ENCODE data around the gene ABL1.
"Not testable (repeated sequence)": the region's sequence is repeated elsewhere in the genome, so short reads cannot be mapped to it uniquely, and the experiment has no call there.

The ABL1 gene

DNA sequence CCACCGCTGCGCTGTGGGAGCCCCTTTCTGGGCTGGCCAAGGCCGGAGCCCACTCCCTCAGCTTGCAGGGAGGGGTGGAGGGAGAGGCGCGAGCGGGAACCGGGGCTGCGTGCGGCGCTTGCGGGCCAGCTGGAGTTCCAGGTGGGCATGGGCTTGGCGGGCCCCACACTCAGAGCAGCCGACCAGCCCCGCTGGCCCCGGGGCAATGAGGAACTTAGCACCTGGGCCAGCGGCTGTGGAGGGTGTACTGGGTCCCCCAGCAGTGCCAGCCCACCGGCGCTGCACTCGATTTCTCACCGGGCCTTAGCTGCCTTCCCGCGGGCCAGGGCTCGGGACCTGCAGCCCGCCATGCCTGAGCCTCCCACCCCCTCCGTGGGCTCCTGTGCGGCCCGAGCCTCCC lies 75.0 kb downstream of the ABL1 start:
- not testable (repeated sequence) for H3K27me3 Mint-ChIP-seq; H3K4me1 Mint-ChIP-seq; H3K9me3 Mint-ChIP-seq; DNase-seq (ENCODE audit: low spot score in 2 of 2); ATAC-seq (ENCODE audit: low read depth); H3K27ac Mint-ChIP-seq; H3K4me3 Mint-ChIP-seq; H3K36me3 Mint-ChIP-seq

DNA sequence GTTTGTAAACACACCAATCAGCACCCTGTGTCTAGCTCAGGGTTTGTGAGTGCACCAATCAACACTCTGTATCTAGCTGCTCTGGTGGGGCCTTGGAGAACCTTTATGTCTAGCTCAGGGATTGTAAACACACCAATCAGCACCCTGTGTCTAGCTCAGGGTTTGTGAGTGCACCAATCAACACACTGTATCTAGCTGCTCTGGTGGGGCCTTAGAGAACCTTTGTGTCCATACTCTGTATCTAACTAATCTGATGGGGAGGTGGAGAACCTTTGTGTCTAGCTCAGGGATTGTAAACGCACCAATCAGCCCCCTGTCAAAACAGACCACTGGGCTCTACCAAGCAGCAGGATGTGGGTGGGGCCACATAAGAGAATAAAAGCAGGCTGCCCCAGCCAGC lies 75.6 kb downstream of the ABL1 start:
- DNase-seq (ENCODE audit: low spot score in 2 of 2); H3K27me3 Mint-ChIP-seq; H3K4me3 Mint-ChIP-seq; H3K4me1 Mint-ChIP-seq; H3K36me3 Mint-ChIP-seq; ATAC-seq (ENCODE audit: low read depth); H3K27ac Mint-ChIP-seq; H3K9me3 Mint-ChIP-seq: not testable (repeated sequence)

DNA sequence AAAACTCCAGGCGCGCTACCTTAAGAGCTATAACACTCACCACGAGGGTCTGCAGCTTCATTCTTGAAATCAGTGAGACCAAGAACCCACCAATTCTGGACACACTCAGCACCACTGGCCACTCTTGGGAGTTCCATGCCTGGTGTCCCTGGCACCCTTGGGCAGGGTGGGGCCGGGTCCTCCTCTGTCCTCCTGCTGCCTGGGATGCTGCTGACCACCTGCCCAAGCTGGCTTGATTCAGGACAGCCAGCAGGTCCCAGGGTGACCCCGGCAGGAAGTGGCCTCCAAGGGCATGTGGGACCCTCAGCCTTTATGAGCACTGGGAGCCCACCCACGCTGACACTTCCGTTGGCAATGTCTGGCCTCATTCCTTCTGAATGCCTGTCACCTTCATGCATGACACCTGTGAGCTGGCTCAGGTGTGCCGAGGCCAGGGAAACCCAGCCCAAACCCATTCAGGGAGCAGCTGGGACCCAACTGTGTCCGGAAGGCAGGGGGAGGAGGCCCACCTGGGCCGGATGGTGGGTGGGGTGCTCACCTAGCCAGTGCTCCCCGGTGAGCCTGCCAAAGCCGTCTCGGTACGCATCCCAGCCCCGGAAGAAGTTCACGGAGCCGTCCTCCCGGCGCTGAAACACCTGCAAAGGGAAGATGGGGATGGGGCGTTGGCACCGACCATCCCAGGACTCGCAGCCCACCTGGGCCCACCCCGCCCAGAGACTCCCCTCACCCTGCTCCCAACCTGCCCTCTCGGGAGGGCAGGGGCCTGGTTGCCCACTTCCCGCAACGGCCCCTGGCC lies 76.4 kb downstream of the ABL1 start:
- no peaks in the 10 kb centered on the region for H3K36me3 Mint-ChIP-seq
- no peak overlapping the region for H3K4me3 Mint-ChIP-seq
- DNase-seq (ENCODE audit: low spot score in 2 of 2) (no peak), ATAC-seq (ENCODE audit: low read depth) (no peak)
- no peaks in the 10 kb centered on the region for H3K9me3 Mint-ChIP-seq
- no peaks in the 10 kb centered on the region for H3K4me1 Mint-ChIP-seq
- no peak overlapping the region for H3K27ac Mint-ChIP-seq
- H3K27me3 Mint-ChIP-seq: peaks cover 5% of the 10 kb centered on the region

DNA sequence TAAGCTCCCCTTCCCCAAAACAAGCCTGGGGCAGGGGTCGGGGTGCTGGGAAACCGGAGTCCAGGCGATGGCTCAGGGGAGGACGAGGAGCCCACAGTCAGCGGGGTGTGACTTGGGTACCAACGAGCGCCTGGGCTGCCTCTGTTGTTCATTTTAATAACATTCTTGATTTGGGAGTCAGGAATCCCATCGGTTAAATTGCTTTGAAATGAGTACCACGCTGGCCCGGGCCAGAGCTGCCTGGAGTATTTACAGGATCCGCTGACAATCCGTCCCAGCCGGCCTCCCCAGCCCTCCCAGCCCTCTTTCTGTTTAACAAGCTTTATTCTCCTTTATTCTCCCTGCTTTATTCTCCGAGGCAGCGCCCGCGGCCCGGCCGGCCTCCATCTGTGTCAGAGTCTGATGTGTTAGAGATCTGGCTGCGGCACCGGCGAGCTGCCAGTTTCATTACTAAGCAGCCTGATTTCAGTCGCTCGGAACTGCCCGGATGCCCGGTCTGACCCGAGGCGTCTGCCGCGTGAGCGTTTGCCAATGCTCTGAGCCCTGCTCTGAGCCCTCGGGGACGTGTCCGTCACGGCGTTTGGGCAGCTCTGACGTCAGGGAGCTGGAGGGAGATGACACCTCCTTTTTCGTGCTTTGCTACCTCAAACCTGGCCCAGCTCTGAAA lies 78.0 kb downstream of the ABL1 start:
- H3K27ac Mint-ChIP-seq: no peak overlapping the region
- H3K9me3 Mint-ChIP-seq: no peaks in the 10 kb centered on the region
- no peak overlapping the region for H3K4me3 Mint-ChIP-seq
- peaks cover 5% of the 10 kb centered on the region for H3K27me3 Mint-ChIP-seq
- no peaks in the 10 kb centered on the region for H3K36me3 Mint-ChIP-seq
- no peaks in the 10 kb centered on the region for H3K4me1 Mint-ChIP-seq
- DNase-seq (ENCODE audit: low spot score in 2 of 2) (no peak), ATAC-seq (ENCODE audit: low read depth) (no peak)

DNA sequence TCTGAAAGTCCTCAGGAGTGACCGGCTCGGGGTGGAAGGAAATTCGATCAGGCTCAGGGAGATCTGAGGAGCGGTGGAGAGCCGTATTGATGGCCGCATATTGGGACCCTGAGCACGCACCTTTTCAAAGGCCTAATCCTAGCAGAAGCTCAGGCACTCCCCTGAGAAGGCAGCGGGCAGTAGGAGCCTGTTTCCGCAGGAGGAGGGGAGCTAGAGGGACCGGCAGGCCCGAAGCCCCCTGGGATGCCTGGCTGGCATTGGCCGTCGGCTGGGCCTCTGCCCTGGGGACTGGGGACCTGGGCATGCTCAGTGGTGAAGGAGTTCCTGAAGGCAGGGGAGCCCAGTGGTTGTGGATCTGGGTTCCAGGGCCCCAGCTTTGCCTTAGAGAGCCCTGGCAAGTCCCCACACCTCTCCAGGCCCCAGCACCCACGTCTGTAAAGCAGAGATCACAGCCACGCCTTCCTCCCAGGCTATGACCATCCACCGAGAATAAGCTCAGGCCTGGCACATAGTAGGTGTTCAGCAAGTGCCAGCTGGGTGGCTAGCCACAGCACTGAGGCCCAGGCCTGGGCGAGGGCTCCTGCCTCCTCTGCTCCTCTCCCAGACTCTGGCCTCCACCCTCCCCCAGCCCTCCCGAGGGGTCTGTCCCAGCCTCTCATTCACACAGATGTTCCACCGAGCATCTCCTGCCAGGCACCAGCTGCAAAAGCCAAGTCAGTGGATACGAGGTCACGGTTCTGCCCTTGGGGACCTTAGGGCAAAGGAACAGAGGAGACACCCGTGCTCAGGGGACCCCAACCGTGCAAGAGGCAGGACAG lies 78.8 kb downstream of the ABL1 start:
- Mint-ChIP-seq H3K27me3 (peaks cover 5% of the 10 kb centered on the region), H3K36me3 (no peaks in the 10 kb centered on the region), H3K9me3 (no peaks in the 10 kb centered on the region), H3K4me3 (no peak overlapping the region), H3K4me1 (no peaks in the 10 kb centered on the region), H3K27ac (no peak overlapping the region)
- DNase-seq (ENCODE audit: low spot score in 2 of 2) (no peak), ATAC-seq (ENCODE audit: low read depth) (no peak)

DNA sequence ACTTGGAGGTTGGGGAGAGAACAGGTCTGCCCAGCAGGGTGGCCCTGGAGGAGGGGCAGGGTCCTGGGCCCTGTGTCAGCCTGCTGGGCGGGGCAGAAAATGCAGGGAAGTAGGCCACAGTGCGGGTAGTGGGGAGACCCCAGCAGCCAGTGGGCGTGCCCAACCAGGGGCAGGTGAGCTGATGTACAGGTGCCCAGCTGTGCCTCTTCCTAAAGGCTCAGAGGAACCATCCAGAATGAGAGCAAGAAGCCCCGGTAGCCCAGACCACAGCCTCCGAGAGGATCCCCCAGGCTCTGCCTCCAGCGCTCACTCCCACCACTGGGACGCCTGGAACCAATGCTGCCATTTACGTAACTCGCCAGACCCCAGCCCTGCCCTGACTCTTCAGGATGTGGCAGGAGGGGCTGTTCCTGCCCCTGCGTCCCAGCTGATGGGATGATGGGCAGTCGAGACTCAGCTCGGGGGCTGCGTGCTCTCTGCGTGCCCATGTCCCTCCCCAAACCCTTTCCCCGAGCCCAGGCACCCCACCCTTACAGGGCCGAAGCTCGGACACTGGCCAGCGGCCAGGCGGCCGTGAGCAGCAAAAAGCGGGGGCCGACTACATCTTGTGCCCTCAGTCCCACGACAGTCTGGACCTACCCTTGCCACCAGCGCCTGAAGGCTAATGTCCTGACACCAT lies 79.5 kb downstream of the ABL1 start:
- no peaks in the 10 kb centered on the region for H3K9me3 Mint-ChIP-seq
- H3K4me3 Mint-ChIP-seq: no peak overlapping the region
- DNase-seq (ENCODE audit: low spot score in 2 of 2) (no peak), ATAC-seq (ENCODE audit: low read depth) (no peak)
- H3K36me3 Mint-ChIP-seq: no peaks in the 10 kb centered on the region
- peaks cover 3% of the 10 kb centered on the region for H3K27me3 Mint-ChIP-seq
- H3K4me1 Mint-ChIP-seq: no peaks in the 10 kb centered on the region
- H3K27ac Mint-ChIP-seq: no peak overlapping the region

DNA sequence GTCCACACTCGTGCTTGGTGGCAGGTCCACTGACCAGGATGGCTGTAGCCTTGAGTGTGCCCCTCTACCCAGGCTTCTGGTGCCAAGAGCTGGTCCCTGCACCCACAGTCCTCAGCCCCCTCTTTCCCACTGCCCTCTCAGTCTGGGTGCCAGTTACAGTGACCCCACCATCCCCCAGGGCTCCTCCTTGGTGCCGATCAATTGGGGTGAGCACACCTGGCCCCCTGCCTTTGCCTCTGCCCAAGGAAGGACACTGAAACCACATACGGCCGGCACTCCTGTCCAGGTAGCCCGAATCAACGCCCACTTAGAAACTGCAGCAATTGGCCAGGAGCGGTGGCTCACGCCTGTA lies 80.0 kb downstream of the ABL1 start:
- ATAC-seq (ENCODE audit: low read depth): no peak
- H3K4me1 Mint-ChIP-seq: no peaks in the 10 kb centered on the region

DNA sequence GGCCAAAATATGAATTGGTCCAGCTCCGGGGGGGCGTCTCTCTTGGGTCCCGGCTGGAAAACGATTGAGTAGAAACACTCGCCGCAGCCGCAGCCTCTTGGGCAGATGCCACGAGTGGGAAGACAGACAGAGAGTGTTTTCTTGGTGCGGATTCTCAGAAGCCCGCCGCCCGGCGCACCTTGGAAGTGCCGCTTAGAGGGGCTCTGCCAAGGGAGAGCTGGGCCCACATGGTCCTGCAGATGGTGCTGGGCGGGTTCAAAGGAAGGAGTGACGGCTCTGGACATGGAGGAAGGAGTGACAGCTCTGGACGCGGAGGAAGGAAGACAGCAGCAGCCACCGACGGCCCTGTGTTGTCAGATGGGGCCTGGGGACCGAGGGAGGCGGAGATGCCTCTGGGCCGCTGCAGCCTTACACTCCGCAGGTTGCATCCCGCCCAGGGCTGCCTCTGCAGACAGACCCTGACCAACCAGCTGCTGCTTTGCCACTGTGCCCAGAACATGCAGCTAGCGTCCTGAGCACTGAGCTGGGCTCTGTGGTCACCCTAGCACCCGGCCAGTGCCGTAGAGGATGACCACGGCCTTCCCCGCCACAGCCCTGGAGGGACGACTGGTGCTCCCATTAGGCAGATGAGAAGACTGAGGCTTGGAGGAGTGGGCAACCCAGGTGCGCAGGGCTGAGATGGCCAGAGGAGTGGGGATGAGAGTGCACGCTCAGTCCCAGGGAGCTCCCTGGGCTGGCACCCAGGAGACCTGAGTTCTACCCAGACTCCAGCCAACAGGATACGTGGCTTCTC lies 82.3 kb downstream of the ABL1 start:
- no peak overlapping the region for H3K27ac Mint-ChIP-seq

More for the DNA sequence above, 80.0 kb downstream of the ABL1 start:
- H3K36me3 Mint-ChIP-seq: no peaks in the 10 kb centered on the region
- H3K4me3 Mint-ChIP-seq: no peak overlapping the region
- H3K27me3 Mint-ChIP-seq: peaks cover 3% of the 10 kb centered on the region
- no peaks in the 10 kb centered on the region for H3K9me3 Mint-ChIP-seq
- H3K27ac Mint-ChIP-seq: no peak overlapping the region
- no peak for DNase-seq (ENCODE audit: low spot score in 2 of 2)

DNA sequence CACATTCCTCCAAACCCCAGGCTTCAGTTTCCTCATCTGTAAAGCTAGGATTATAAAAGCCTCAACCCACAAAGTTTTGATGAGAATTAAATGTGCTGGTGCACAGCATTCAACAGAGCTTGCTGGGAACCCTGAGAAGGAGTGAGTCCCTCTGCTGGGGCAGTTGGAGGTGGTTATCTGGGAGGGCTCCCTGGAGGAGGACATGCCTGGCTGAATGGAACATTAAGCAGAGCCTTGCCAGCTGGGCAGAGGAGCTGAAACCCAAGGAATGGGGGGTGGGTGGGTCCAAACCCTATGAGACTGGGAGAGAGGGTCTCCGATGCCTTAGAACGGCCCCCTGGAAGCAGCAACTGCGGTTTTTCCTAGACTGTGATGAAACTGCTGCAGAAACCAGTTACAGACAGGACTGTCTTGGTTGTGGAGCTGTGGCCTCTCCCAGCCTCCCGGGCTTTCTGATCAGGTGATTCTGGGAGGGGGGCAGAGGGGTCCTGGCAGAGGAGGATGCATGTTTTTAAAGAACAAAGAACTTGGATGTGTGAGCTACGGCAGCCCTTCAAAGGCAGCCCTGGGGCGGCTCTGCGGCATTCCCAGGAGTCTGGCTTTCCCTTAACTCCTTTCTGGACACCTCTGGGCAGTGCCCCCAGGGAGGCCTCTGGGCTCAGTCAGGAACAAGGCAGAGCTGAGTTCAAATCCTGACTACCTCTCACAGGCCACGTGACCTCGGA lies 83.2 kb downstream of the ABL1 start:
- H3K27me3 Mint-ChIP-seq: peaks cover 15% of the 10 kb centered on the region
- no peaks in the 10 kb centered on the region for H3K9me3 Mint-ChIP-seq
- ATAC-seq (ENCODE audit: low read depth) (no peak), DNase-seq (ENCODE audit: low spot score in 2 of 2) (no peak)
- H3K36me3 Mint-ChIP-seq: no peaks in the 10 kb centered on the region
- no peak overlapping the region for H3K27ac Mint-ChIP-seq
- H3K4me1 Mint-ChIP-seq: no peaks in the 10 kb centered on the region
- no peak overlapping the region for H3K4me3 Mint-ChIP-seq

More for the DNA sequence above, 82.3 kb downstream of the ABL1 start:
- peaks cover 6% of the 10 kb centered on the region for H3K27me3 Mint-ChIP-seq
- no peak overlapping the region for H3K4me3 Mint-ChIP-seq
- no peak for ATAC-seq (ENCODE audit: low read depth)
- H3K4me1 Mint-ChIP-seq: no peaks in the 10 kb centered on the region
- H3K36me3 Mint-ChIP-seq: no peaks in the 10 kb centered on the region
- no peaks in the 10 kb centered on the region for H3K9me3 Mint-ChIP-seq
- DNase-seq (ENCODE audit: low spot score in 2 of 2): no peak

DNA sequence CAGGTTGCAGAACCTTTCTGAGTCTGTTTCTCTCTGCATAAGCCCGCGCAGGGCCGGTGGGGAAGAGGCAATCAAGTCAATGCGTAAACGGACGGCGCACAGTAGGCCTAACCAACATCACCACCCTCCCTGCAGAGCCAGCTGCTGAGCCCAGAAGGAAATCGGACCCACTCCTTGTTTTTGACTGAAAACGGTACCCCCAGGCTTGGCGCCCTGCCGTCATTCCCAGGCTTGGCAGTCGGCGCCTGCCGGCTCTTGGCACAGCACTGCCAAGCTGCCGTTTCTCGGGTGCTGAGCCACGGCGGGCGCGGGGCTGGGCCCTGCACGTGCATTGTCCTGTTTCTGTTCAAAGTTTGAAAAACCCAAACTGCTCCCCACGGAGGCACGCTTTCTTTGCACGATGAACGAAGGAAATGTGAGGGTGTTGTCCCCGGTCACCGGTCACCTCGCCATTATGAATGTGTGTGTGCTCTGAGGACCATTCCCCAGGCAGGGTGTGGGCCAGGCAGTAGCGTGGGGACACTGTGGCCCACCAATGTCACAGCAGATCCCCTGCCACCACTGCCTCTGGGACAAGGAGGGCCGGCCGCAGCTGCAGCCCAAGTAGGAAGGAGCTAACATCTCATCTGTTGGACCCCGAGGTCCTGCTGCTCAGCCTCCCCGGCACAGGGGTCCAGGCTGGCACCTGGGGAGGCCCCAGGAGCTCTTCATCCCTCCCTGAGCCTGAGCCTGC lies 83.9 kb downstream of the ABL1 start:
- no peak overlapping the region for H3K27ac Mint-ChIP-seq
- H3K9me3 Mint-ChIP-seq: no peaks in the 10 kb centered on the region
- ATAC-seq (ENCODE audit: low read depth) (no peak), DNase-seq (ENCODE audit: low spot score in 2 of 2) (no peak)
- no peaks in the 10 kb centered on the region for H3K36me3 Mint-ChIP-seq
- no peak overlapping the region for H3K4me3 Mint-ChIP-seq
- peaks cover 15% of the 10 kb centered on the region for H3K27me3 Mint-ChIP-seq
- no peaks in the 10 kb centered on the region for H3K4me1 Mint-ChIP-seq

DNA sequence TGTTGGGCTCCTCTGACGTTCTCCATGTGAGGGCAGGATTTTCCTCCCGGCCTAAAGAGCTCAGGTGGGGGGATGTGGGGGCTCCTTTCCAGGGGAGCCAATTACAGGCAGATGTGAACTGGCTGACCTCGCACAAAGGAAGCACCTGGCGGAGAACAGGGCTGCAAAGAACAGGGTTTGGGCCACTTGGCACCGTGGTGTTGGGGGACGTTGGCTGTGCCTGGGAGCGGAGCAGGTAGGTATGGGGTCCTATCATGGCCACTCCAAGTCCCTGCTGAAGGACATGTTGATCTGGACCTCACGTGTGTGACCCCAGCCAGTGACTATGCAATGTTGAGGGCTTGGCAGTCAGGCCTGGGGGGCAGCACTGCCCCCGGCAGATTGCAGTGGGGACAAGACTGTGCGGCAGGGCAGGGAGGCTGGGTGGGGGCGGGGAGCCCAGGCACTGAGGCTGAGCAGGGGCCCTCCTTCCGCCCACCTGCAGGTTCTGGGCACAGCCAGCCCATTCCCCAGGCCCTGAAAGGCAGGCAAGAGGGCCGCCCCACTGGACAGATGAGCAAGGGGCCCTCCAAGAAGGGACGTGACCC lies 84.6 kb downstream of the ABL1 start:
- no peak for DNase-seq (ENCODE audit: low spot score in 2 of 2)
- Mint-ChIP-seq H3K36me3 (no peaks in the 10 kb centered on the region), H3K27ac (no peak overlapping the region), H3K4me3 (no peak overlapping the region), H3K27me3 (peaks cover 15% of the 10 kb centered on the region), H3K9me3 (no peaks in the 10 kb centered on the region), H3K4me1 (no peaks in the 10 kb centered on the region)
- ATAC-seq (ENCODE audit: low read depth): no peak

DNA sequence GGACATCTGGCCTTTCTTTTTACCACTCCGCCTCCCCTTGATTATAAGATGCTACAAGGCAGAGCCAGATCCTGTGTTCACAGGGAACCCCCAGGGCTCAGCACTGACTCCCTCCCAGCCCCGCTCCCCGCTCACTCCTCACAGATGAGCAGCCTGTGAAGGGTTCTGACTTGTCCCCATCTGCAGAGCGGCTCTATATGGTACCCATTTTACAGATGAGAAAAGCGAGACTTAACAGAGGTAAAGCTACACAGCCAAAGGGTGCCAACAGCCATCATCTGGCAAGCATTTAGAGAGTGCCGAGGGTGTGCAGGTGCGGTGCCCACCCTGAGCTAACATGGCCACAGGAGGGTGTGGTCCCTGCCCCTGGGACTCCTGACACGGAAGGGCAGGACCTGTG lies 85.2 kb downstream of the ABL1 start:
- Mint-ChIP-seq H3K36me3 (no peaks in the 10 kb centered on the region), H3K27ac (no peak overlapping the region), H3K27me3 (peaks cover 13% of the 10 kb centered on the region), H3K9me3 (no peaks in the 10 kb centered on the region), H3K4me1 (no peaks in the 10 kb centered on the region), H3K4me3 (no peak overlapping the region)
- no peak for DNase-seq (ENCODE audit: low spot score in 2 of 2)
- ATAC-seq (ENCODE audit: low read depth): no peak

Measured in memory B cell (primary cell).